IMR-90 (cell line): ENCODE results near the gene HAGHL. TPM values are rescaled to one million over a fixed set of nuclear protein-coding genes. Genes with fewer than 3 reads are reported as not detected.

Experiments used
- ATAC-seq: fragments of 200-7000 bp; cut with Tn5 transposase; 2 replicates; pipeline ENCODE4 v1.9.1; 2020; ENCODE audit warnings: low read depth, mild to moderate bottlenecking, moderate library complexity
- BruUV-seq: library from RNA; stranded (reverse); fragments of 400-500 nt; replicated peaks from 2 replicates; lab custom pipeline; 2021; lab: Mats Ljungman, UMichigan
- CTCF ChIA-PET: fragments of 300-600 bp; formaldehyde crosslinking; extraction: SDS; loops from one replicate; lab custom pipeline; 2021; ENCODE audit warnings: antibody characterized with exemption; lab: Yijun Ruan, JAX
- POLR2A ChIA-PET: fragments of 300-600 bp; sonication (Branson Sonifier 250); formaldehyde crosslinking; loops from one replicate; lab custom pipeline; 2022; ENCODE audit warnings: antibody characterized with exemption; ENCODE audit not compliant: unreplicated experiment; lab: Charles Lee
- DNase-seq: peaks from one replicate; pipeline ENCODE4 v3.0.0; 2013
- H2AFZ ChIP-seq: replicated peaks from 2 replicates; pipeline ENCODE3; 2013; ENCODE audit warnings: low read length, mild to moderate bottlenecking; ENCODE audit not compliant: poor library complexity
- H2AK5ac ChIP-seq: 2 replicates; pipeline ENCODE4 v1.6.1; 2013; ENCODE audit warnings: low read depth, low read length, inconsistent platforms
- H2AK9ac ChIP-seq: replicated peaks from 2 replicates; pipeline ENCODE3; 2013; ENCODE audit warnings: mild to moderate bottlenecking, low read depth, low read length, moderate library complexity; ENCODE audit not compliant: poor library complexity
- H2BK120ac ChIP-seq: 2 replicates; pipeline ENCODE4 v1.6.1; 2013; ENCODE audit warnings: low read depth, low read length, inconsistent platforms
- H2BK15ac ChIP-seq: 3 replicates; pipeline ENCODE4 v1.6.1; 2013; ENCODE audit warnings: low read depth, low read length, inconsistent platforms
- H2BK20ac ChIP-seq: 2 replicates; pipeline ENCODE4 v1.6.1; 2013; ENCODE audit warnings: low read depth, mild to moderate bottlenecking, inconsistent platforms, low read length, moderate library complexity
- H2BK5ac ChIP-seq: 2 replicates; pipeline ENCODE4 v1.6.1; 2013; ENCODE audit warnings: mild to moderate bottlenecking, low read depth, low read length, inconsistent platforms; ENCODE audit not compliant: poor library complexity, severe bottlenecking
- H3K14ac ChIP-seq: replicated peaks from 2 replicates; pipeline ENCODE4 v1.6.1; 2013; ENCODE audit warnings: low read depth, low read length, inconsistent platforms
- H3K18ac ChIP-seq: 2 replicates; pipeline ENCODE4 v1.6.1; 2013; ENCODE audit warnings: low read depth, low read length, control low read depth
- H3K23ac ChIP-seq: 2 replicates; pipeline ENCODE4 v1.6.1; 2013; ENCODE audit warnings: low read depth, low read length, inconsistent platforms
- H3K27ac ChIP-seq: 2 replicates; pipeline ENCODE4 v1.5.1; 2013; ENCODE audit warnings: mild to moderate bottlenecking, control low read depth, low read length; ENCODE audit not compliant: insufficient read depth
- H3K27me3 ChIP-seq: 2 replicates; pipeline ENCODE4 v1.6.1; 2013; ENCODE audit warnings: low read length; ENCODE audit not compliant: control insufficient read depth, insufficient read depth
- H3K36me3 ChIP-seq: 2 replicates; pipeline ENCODE4 v1.6.1; 2013; ENCODE audit warnings: low read length, mixed read lengths; ENCODE audit not compliant: control insufficient read depth, insufficient read depth
- H3K4ac ChIP-seq: 2 replicates; pipeline ENCODE4 v1.6.1; 2013; ENCODE audit warnings: low read depth, low read length, inconsistent platforms
- H3K4me1 ChIP-seq: 2 replicates; pipeline ENCODE4 v1.6.1; 2013; ENCODE audit warnings: low read length, mixed read lengths; ENCODE audit not compliant: control insufficient read depth, insufficient read depth
- H3K4me2 ChIP-seq: 2 replicates; pipeline ENCODE4 v1.6.1; 2013; ENCODE audit warnings: low read depth, mild to moderate bottlenecking, control low read depth, low read length, moderate library complexity
- H3K4me3 ChIP-seq: 2 replicates; pipeline ENCODE4 v1.5.1; 2013; ENCODE audit warnings: low read depth, mild to moderate bottlenecking, control low read depth, low read length, moderate library complexity; ENCODE audit not compliant: insufficient read depth
- H3K56ac ChIP-seq: 2 replicates; pipeline ENCODE4 v1.6.1; 2013; ENCODE audit warnings: low read length, inconsistent platforms; ENCODE audit not compliant: insufficient read depth; ENCODE audit errors: extremely low read depth
- H3K79me1 ChIP-seq, 2 experiments: 2 replicates each; pipeline ENCODE4 v1.6.1; 2013; ENCODE audit warnings: low read length in 2 of 2, inconsistent platforms in 1 of 2, low read depth in 1 of 2
- H3K9ac ChIP-seq: 2 replicates; pipeline ENCODE4 v1.6.1; 2013; ENCODE audit warnings: low read depth, low read length, control low read depth
- H3K9me1 ChIP-seq: 2 replicates; pipeline ENCODE4 v1.6.1; 2013; ENCODE audit warnings: low read length, inconsistent platforms; ENCODE audit not compliant: insufficient read depth
- H3K9me3 ChIP-seq: 2 replicates; pipeline ENCODE4 v1.6.1; 2013; ENCODE audit warnings: low read length; ENCODE audit not compliant: control insufficient read depth, insufficient read depth
- H4K20me1 ChIP-seq: 2 replicates; pipeline ENCODE4 v1.6.1; 2013; ENCODE audit warnings: low read length, inconsistent platforms; ENCODE audit not compliant: insufficient read depth
- H4K5ac ChIP-seq: 2 replicates; pipeline ENCODE4 v1.6.1; 2013; ENCODE audit warnings: mild to moderate bottlenecking, low read depth, low read length, control low read depth
- H4K8ac ChIP-seq, 2 experiments: 2 replicates each; pipeline ENCODE4 v1.6.1; 2013; ENCODE audit warnings: low read depth in 2 of 2, low read length in 2 of 2, control low read depth in 1 of 2, inconsistent platforms in 1 of 2
- H4K91ac ChIP-seq: 2 replicates; pipeline ENCODE4 v1.6.1; 2013; ENCODE audit warnings: low read depth, low read length, inconsistent platforms; ENCODE audit not compliant: insufficient read depth
- BHLHE40 ChIP-seq: fragments of 150-350 bp; IDR thresholded peaks from 2 replicates; pipeline ENCODE4 v1.6.1; 2016; ENCODE audit warnings: mild to moderate bottlenecking, low read depth, low read length
- CTCF ChIP-seq: conservative IDR thresholded peaks from 2 replicates; pipeline ENCODE4 v1.5.1; 2012; ENCODE audit warnings: mild to moderate bottlenecking, low read depth, low read length, improper control_type of control experiment
- NFE2L2 ChIP-seq: fragments of 150-350 bp; IDR thresholded peaks from 2 replicates; pipeline ENCODE4 v1.6.1; 2016; ENCODE audit warnings: low read depth, mild to moderate bottlenecking, low read length
- RAD21 ChIP-seq: IDR thresholded peaks from 2 replicates; pipeline ENCODE4 v1.6.1; 2012; ENCODE audit warnings: low read length, improper control_type of control experiment
- RCOR1 ChIP-seq: IDR thresholded peaks from 2 replicates; pipeline ENCODE4 v1.6.1; 2012; ENCODE audit warnings: mild to moderate bottlenecking, low read length, improper control_type of control experiment; ENCODE audit not compliant: insufficient replicate concordance
- WGBS, 2 experiments: methylation state at CpG; one replicate each; pipeline versions ENCODE4 v1.1.5 to v1.1.7; 2013; ENCODE audit warnings: missing lambda C conversion rate in 2 of 2; ENCODE audit not compliant: insufficient read length in 1 of 2; ENCODE audit errors: extremely low coverage in 2 of 2; 5-methylcytosine and 5-hydroxymethylcytosine counted together
- dilution Hi-C: fragments of 300-500 bp; cut with HindIII; formaldehyde crosslinking; loops from one replicate; pipeline ENCODE4 v1.14.3; 2018; ENCODE audit warnings: low sequenced_read_pairs; ENCODE audit not compliant: unreplicated experiment
- in situ Hi-C: fragments of 300-500 bp; cut with MboI; formaldehyde crosslinking; loops from 3 replicates; pipeline ENCODE4 v1.14.3; 2019; ENCODE audit warnings: low sequenced_read_pairs, inconsistent platforms, mixed read lengths
- intact Hi-C: fragments of 100-400 bp; cut with micrococcal nuclease; formaldehyde crosslinking; loops from 2 replicates; pipeline ENCODE4 v1.10.0; 2022
- polyA plus RNA-seq, 3 experiments: library from polyadenylated mRNA; depleted of rRNA; stranded (reverse); fragments of >200 nt; gene quantifications; 2 replicates each; pipeline ENCODE4 v1.2.3, GENCODE V29; 2012; ENCODE audit warnings: low replicate concordance in 1 of 3
- total RNA-seq: library from RNA; depleted of rRNA; stranded (reverse); fragments of >200 nt; gene quantifications from 2 replicates; pipeline ENCODE4 v1.2.3, GENCODE V29; 2012

Gene HAGHL
- total and polyA plus RNA-seq, 2 of the 4 experiments (the other 2 are of a cell fraction), result 3.0 to 12.5 TPM

GRCh38 chr16:754656-755055 lies 27.8 kb downstream of the HAGHL start:
- Histone ChIP-seq H3K4me3 (no peak overlapping the region), H3K18ac (no peak overlapping the region), H3K4me1 (no peaks in the 10 kb centered on the region), H2AK9ac (no peak overlapping the region), H2BK15ac (no peak overlapping the region), H3K56ac (no peak overlapping the region), H4K8ac (no peak overlapping the region), H4K91ac (no peak overlapping the region), H3K9me3 (peaks cover 3% of the 10 kb centered on the region), H2BK120ac (no peak overlapping the region), H3K79me1 (no peaks in the 10 kb centered on the region), H3K9me1 (no peaks in the 10 kb centered on the region), H3K4me2 (no peak overlapping the region), H2BK5ac (no peak overlapping the region), H2AK5ac (no peak overlapping the region), H4K20me1 (no peaks in the 10 kb centered on the region), H4K5ac (no peak overlapping the region), H3K27ac (no peak overlapping the region), H3K14ac (no peak overlapping the region), H3K9ac (no peak overlapping the region), H3K23ac (no peak overlapping the region), H3K27me3 (peaks cover 12% of the 10 kb centered on the region), H2AFZ (no peak overlapping the region), H3K36me3 (no peaks in the 10 kb centered on the region), H2BK20ac (no peak overlapping the region), H3K4ac (no peak overlapping the region)
- TF ChIP-seq NFE2L2 (no peak), RAD21 (no peak), BHLHE40 (no peak), RCOR1 (no peak), CTCF (no peak)
- ATAC-seq (no peak), DNase-seq (no peak)
- CTCF ChIA-PET, result no interaction called here
- 79% methylated on average over 5 of the region's 11 CpGs; no CpG with 5 or more reads in 1 of the 2 experiments for WGBS, 2 experiments
- no TSS peak for BruUV-seq
- intact Hi-C loops (no loop called here), in situ Hi-C loops (no loop called here), dilution Hi-C loops (no loop called here)
- POLR2A ChIA-PET, result no interaction called here
